Left lobe of liver (tissue), 2 donors: Measurements from ENCODE around the gene SEC62. TPM values are rescaled to one million over a fixed set of nuclear protein-coding genes. Genes with fewer than 3 reads are reported as not detected.

Experiments
- ATAC-seq: fragments of 200-7000 bp; cut with Tn5 transposase; one replicate; pipeline ENCODE4 v1.9.1; 2020; ENCODE audit warnings: mild to moderate bottlenecking, moderate library complexity
- DNase-seq: peaks from one replicate; pipeline ENCODE4 v3.0.0-alpha.2; 2020; ENCODE audit warnings: low spot score
- total RNA-seq: library from RNA; stranded (reverse); gene quantifications from one replicate; pipeline ENCODE4 v1.2.1, GENCODE V29; 2021
- donor health status: DM: no; HTN: no; CAD: no; lungs with moderate emphysema.
- donor health status: DM: no; HTN: yes; CAD: no.

The SEC62 gene
- total RNA-seq, 1 donor from 2014 or later = 103 TPM

DNA sequence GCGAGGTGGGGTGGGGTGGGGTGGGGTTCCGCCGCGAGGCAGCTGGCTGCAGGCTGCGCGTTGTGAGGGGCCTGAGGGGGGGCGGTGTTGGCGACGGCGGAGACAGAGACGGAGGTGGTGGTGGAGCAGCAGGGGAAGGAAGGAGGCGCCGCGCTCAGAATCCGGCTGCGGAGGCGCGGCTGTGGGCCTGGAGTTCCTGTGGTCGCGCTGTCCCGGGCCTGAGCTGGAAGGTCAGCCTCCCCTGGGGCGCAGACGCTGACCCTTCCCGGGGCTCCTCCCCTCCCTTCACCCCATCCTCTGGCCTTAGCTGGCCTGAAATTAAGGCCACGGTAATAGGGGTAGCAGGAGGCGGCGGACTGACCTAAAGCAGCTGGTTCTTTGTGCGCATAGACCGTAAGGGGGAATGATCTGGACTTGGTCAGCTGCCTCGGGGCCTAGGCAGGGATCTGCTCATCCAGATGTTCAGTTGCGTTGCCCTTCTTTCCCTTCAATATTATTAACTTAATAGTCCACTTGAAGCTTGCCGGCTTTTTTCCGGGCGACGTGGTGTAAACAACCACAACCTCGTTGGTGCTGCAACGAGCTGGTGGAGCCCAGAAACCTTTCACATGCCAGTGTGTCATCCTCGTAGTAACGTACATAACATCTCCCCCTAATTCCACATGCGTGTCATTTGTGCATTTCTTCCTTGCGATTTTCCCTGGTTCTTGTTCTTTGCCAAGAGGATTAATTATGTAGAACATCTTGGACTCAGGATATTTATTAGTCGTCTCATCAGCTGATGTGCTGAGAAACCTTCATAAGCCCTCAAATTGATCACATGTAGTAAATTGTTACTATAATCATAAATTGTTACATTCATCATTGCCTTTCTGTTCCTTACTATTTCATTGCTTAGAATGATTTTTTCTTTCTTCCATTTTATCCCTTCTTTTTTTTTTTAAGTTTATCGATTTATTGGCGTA lies 626 bp downstream of the SEC62 start:
- peak; percentile 80 for ATAC-seq

DNA sequence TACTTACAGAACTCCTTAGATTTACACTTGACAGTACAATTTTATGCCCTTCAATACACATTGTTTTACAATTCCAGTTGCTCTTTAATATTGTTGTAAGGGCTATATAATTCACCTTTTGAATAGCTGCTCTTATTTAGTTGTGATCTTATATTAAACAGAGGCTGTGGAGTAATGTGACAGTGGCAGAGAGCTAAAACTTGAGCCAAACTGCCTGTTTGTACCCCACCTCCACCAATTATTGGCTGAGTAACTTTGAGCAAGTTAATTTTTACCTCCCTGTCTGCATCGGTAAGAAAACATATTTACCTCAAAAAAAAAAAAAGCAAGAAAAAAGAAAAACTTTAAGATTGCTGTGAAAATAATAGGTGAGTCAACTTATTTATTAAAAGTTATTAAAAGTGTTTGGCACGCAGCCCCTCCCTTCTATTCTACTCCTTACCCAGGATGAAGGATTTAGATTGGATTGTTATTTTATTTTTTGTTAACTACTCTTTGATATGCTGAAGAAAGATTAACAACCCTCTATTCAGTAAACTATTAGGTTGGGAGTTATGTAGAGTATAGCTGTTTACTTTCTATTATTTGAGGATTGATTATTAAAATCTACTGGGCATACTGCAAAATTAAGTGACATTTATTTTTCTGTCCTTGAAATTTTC lies 1.7 kb downstream of the SEC62 start:
- DNase-seq (no peak), ATAC-seq (peak; percentile 55)

More for the DNA sequence above, 626 bp downstream of the SEC62 start:
- peak; percentile 69 for DNase-seq

DNA sequence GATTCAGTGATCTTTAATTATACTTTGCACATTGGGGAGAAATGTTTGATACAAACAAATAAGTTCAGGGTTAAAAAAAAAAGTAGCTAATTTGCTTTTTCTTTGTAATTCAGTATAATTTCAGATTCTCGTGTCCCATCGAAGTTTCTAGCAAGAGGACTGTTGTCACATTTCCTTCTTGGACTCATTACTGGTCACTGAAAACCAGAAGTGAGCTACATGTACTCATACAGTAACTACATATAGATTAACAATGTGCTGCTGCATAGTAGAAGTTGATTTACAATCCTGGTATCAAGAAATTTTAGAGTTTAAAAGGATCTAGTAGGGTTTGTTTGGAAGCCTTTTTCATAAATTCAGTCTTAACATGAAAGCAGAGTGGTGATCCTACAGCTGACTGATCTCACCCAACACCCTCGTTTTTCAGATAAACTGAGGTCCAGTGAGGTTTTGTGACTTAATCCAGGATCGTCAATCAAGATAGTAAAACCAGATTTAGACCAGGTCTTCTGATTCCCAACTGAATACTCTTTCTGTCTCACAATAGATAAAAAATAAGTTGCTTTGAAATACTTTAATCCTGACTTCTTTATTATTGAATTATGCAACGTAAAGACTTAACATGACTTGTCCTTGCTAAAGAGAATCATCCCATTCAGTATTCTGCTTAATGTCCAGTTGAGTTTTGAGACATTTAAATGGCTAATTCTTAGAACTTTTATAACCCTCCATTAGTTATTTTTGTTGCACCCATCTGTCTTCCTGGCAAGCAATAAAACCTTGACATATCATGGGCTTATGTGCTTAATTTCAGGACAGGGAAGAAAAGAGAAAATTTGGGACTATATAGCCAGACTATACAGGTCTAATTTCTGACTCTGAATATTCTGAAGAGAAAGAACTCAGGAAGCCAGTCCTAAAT lies 2.8 kb downstream of the SEC62 start:
- ATAC-seq (no peak), DNase-seq (no peak)

DNA sequence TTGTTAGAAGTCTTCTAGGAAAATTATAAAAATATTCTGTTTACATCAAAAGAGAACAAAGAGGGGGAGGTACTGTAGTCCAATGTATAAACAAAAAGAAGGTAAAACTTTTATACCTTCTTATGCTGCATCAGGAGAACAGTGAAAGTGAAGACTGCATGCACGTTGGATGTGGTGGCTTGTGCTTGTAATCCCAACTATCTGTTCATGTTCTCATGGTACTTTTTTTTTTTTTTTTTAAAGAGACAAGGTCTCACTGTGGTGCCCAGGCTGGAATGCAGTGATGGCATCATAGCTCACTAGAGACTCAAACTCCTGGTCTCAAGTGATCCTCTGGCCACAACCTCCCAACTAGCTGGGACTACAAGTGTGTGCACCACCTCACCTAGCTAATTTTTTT lies 4.2 kb downstream of the SEC62 start:
- ATAC-seq = no peak
- no peak for DNase-seq

DNA sequence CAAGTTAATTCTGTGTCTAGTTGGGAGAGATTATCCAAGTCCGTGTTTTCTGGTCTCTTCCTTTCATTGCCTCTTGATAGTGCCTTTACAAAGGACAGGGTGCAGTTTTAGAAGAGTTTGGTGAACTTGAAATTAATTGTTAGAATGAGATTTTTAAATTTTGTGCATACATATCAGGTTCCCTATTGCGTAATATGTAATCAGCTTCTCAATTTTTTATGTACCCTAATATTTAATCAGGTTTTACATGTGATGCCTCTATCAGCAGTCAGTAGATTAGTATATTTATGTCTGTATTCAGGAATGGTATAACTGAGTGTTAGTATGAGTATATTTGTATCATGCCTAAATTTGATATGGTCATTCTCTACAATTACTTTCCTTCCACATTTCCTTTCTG lies 4.9 kb downstream of the SEC62 start:
- DNase-seq = no peak
- ATAC-seq = no peak

DNA sequence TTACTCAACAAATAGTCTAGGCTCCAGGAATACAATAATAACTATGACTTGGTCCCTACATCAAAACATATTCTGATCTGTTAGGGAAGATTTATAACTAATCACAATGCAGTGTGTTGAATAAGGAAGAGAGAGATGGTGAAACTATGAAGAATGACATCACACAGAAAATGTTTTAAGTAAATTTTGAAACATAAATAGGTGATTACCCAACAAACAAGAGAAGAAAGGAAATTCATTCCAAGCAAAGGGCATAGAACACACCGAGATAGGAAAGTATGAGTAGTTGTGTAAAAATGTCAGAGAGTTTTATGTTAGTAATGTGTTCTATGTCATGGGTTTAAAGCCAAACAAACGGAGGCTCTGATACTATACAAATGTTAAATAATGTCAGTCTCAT lies 13.4 kb downstream of the SEC62 start:
- DNase-seq (no peak), ATAC-seq (peak; percentile 62)

DNA sequence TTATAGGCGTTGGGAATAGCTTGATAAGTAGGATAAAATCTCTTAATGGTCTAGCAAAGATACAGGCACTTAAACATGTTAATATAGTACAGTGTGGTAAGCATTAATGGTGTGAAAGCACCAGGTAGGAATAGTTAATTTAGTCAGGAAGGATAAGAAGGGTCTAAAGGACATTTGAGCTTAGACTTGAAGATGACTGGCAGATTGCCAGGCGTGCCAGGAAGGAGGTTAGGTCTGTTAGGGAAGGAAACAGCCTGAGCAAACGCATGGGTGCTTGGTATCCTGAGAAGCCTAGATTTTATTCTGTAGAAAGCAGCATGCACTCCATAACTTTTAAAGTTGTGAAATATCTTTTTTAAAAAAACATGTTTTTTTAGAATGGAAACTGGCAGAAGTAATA lies 17.7 kb downstream of the SEC62 start:
- DNase-seq (no peak), ATAC-seq (no peak)

DNA sequence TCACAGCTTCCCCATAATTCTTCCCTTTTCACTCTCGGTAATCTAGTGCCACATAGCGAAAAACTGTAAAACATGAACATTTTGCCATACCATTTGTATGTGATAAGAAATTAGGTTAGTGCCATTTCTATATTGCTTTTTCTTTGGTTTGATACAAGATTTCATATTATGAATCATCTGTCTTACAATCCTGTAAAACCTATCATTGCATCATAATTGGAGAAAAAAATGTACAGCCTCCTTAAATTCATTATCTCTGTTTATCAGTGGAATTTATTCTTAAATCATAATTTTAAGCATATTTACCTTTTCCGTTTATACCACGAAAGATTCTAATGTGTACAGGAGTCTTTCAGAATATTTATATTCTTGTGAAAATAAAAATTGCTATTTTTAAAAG lies 23.8 kb downstream of the SEC62 start:
- no peak for DNase-seq

DNA sequence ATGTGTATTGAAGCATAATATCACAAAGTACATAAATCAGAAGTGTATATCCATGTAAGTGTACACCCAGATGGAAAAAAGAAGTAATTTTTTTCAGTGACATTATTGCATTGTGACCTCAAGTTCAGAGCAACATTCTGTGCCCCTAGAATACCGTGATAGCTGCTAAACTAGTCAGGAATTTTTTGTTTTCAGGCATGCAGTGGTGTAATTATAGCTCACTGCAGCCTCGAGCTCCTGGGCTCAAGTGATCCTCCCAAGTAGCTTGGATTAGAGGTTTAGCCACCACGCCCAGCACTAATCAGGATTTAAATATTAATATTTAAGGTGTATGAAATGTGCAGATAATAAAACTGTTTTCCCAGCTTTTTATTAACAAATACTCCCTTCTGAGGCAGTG lies 25.5 kb downstream of the SEC62 start:
- no peak for ATAC-seq

More for the DNA sequence above, 23.8 kb downstream of the SEC62 start:
- no peak for ATAC-seq

DNA sequence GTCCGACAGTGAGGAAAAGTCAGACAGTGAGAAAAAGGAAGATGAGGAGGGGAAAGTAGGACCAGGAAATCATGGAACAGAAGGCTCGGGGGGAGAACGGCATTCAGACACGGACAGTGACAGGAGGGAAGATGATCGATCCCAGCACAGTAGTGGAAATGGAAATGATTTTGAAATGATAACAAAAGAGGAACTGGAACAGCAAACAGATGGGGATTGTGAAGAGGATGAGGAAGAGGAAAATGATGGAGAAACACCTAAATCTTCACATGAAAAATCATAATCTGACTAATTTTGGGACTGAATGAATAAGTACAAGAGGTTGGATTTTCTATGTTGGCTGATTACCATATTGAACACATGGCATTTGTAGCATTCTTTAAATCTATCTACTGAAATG lies 26.2 kb downstream of the SEC62 start:
- no peak for DNase-seq

More for the DNA sequence above, 25.5 kb downstream of the SEC62 start:
- no peak for DNase-seq

DNA sequence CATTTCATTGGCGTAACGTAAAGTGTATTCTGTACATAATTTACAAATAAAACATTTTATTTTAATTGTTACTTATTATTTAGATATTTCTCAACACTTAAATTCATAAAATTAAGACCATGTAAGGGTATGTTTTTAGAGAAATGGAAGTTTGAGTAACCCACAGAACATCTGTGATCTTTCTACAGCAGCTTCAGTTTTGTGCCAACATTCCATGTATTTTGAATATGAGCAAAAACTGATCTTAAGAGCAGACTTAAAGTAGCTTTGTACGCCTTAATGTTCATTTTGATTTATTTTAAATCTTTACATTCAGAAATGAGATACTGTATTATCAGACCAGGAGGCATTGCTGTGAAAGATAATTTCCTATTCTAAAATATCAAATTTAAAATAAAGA lies 27.2 kb downstream of the SEC62 start:
- no peak for DNase-seq
- ATAC-seq = no peak

More for the DNA sequence above, 26.2 kb downstream of the SEC62 start:
- no peak for ATAC-seq

DNA sequence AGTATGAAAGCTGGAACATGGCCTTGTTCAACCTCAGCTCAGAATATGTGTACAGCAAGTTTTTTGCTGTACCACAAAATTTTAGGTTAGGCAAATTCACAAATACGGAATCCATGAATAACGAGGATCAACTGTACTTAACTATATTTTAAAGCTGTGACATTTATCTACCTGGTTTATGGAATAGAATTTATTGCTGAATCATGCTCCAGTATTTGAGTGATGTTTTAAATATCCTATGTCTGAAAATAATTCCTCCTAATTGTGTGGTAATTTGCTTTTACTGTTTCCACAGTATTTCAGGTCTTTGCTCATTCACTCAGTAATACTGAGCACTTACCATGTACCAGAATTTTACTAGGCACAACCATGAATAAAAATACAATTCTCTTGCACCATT lies 29.5 kb downstream of the SEC62 start:
- ATAC-seq = no peak
- DNase-seq = no peak

DNA sequence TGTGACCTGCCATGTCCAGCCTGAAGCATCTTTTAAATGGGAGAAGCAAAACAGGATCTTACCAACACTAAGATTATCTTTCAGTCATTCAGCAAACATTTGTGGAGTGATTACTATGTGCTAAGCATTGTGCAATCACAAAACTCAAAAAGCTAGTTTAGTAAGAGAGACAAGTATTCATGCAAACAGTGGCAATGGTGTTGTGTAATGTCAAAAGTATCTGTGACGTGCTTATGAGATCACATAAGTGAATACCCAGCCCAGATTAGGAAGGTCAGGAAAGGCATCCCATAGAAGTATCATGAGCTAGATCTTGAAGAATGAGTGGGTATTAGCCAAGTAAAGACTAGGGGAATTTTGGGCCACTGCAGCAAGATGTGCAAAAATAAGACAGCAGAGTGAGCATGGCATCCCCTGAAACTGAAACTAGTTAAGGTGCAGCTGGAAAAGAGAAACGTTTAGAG lies 32.1 kb downstream of the SEC62 start:
- DNase-seq (no peak), ATAC-seq (peak; percentile 23)

DNA sequence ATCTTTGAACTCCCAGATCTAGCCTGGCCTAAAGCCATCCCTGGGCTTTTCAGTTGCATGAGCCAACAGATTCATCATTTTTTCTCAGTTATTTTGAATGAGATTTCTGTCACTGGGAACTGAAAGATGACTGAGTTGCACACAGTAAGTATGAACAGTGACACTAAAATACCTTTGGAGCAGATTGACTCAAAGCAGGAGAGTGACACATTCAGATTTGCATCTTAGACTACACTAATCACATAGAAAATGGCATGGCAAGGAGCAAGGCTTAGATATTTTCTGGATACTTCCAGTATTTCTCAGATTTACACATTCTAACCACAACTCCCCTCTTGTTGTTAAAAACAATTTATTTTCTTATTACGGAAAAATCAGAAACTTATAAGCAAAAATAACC lies 32.8 kb downstream of the SEC62 start:
- no peak for DNase-seq
- no peak for ATAC-seq

DNA sequence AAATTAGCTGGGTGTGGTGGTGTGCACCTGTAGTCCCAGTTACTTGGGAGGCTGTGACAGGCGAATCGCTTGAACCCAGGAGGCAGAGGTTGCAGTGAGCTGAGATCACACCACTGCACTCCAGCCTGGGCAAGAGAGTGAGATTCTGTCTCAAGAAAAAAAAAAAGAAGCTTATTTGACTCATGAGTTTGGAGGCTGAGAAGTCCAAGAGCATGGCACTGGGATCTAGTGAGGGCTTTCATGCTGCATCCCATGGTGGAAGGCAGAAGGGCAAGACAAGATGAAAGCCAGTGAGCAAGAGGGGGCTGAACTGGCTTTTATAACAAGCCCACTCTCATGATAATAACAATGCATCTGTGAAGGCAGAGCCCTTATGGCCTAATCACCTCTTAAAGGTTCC lies 33.4 kb downstream of the SEC62 start:
- no peak for DNase-seq
- ATAC-seq = no peak

DNA sequence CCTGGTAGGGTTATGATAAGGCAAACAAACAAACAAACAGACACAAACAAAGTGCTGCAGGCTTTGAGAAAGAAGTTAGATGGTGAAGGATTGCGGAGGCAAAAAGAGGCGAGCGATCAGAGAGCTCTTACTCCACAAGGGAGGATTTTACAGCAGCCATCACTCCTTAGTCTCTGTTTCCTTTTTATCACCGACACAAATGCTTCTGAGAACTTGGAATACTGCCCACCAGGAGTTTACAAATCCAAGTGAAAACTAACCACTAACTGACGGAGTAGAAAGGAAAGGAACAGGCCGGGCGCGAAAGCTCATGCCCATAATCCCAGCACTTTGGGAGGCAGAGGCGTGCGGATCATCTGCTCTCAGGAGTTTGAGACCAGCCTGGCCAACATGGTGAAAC lies 35.6 kb downstream of the SEC62 start:
- ATAC-seq = no peak
- no peak for DNase-seq

DNA sequence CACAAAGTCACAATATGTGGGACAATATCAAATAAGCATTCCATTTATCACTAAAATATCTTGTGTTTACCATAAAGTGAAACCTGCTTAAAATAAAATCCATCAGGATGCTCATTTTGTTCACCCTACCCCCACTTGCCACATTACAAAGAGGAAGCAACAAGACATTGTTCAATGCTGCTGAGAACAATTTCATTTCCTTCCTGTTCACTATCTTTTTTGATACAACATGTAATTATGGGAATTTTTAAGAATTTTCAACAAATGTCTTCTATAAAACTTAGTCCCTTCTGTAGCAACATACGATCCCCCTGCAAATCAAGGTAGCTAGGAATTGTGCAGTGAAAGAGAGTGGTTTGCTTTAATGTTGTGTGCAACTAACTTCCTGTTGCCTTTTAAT lies 36.3 kb downstream of the SEC62 start:
- DNase-seq (no peak), ATAC-seq (peak; percentile 22)

DNA sequence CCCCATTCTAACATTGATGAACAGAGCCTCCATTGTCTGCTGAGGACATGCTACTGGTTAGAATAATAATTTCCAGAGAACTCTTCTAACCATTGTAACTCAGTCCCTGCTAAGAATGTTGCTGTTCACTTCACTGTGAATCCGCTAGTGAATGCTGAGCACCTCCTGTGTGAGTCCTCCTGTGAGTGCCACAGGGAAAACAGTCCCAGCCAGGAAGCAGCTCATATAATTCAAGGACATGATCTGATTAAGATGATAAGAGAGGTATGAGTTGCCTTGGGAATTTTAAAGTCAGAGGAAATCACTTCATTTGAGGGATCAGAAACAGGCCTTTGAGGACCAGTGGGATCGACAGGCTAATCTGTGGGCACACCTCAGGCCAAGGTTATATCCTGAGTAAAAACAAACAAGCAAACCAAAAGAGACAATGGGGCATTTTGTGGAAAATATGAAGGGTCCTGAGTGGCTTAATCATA lies 37.3 kb downstream of the SEC62 start:
- ATAC-seq (no peak), DNase-seq (no peak)

DNA sequence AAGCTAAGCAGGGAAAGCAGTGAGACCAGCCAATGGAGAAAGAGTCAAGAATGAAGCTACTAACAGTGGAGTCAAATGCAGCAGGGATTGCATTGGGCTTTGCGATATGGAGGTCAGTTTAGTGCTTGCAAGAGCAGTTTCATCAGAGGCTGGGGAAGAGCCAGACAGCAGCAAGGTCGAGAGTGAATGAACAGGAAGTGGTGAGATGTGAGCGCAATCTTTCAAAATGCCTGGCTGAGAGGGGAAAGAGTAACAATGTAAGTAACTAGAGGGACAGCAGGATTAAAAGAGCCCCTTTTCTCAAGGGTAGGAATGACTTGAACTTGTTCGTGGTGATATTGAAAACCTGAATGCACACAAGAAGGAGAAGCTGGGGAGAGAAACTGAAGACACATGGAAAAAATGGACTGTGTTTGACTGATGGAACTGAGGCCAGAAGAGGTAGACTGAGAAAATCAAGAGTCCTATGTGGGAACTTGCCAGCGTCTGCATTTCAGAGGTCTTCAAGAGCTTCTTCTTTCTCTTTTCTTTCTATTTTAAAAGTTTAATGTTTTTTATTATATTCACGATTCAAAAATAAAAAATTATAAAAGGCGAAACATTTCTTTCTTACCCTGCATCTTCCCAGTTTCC lies 40.5 kb downstream of the SEC62 start:
- ATAC-seq (peak; percentile 98), DNase-seq (peak; percentile 67)

DNA sequence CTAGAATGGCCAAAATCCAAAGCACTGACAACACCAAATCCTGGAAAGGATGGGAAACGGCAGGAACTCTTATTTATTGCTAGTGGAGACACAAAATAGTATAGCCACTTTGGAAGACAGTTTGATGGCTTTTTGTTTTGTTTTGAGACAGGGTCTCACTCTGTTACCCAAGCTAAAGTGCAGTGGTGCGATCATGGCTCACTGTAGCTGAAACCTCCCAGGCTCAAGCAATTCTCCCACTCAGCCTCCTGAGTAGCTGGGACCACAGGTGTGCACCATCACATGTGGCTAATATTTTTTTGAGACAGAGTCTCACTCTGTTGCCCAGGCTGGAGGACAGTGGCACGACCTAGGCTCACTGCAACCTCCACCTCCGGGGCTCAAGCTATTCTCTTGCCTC lies 43.9 kb downstream of the SEC62 start:
- DNase-seq (no peak), ATAC-seq (no peak)
